NOMO-1 treated with dmso at 0.1 percent for 144 hours (cell line): ENCODE data around the gene SREBF1.

Source experiments
- DNase-seq: peaks from one replicate; lab custom pipeline; 2025; ENCODE audit not compliant: unreplicated experiment; lab: John Stamatoyannopoulos, UW

Gene SREBF1

GRCh38 chr17:17836818-17837379, at the start of gene SREBF1:
Gene SREBF1 (minus strand): TSS chr17:17836986. CDS start chr17:17836817, 169 bp downstream.
- no peak for DNase-seq

DNA sequence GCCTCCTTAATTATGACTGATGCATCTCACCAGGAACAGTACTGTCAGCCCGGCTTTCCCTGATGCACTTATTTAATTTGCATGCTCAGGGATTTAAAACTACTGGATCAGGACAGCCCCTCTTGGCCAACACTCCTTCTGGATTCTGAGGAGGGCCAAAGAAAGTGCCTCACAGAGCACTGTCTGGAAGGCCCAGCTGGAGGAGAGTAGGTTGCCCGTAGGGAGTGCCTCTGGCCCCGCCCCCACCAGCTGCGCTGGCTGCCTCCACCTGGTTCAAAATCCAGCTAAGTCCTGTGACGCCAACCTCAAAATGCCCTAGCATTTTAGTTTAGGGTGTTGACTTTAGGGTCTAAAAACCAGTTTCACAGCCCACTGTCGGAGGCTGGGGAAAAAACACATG, 49.4 kb upstream of the SREBF1 start:
- DNase-seq, result no peak

DNA sequence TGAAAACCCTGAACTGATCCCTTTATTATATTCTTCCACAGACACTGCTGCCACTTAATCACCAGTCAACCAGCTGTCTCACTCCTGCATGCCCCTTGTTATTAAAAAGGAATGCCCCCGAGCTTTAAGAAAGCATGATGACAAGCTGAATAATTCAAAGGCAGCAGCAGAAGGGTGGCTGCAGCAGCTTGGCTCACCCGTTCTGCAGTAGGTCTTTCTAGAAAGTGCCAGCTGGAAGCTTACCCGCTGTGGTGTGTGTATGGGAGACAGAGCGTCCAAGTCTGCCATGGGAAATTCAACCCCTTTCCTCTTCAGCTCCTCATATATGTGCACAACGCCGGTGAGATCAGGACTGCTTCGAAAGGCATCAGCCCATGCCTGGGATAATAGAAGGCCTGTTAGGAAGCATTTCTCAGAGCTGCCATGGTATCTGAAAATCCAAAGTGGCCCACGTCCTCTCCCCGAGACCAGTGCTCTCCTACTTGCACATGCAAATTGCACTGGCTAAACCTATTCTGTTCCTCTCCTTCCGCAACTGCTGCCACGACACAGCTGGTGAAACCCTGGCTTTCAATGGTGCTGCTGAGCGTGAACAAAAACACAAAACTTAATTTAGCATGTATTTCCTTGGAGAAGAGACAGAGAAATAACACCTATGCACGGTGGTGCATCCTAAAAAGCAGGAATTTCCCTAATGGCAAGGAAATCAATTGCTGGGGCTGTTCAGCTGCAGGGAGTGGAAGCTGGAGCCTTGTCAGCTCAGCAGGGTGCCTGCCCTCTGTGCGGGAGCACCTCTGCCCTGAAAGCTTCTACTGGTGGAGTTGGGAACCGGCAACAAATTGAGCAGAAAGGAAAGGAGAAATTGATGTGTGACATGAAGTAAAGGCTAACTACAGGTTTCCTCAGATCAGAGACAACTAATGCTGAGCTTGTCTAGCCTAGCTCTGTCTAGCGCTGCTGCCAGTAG, 47.9 kb upstream of the SREBF1 start:
- DNase-seq, result no peak

GRCh38 chr17:17883801-17884200, 47.0 kb upstream of the SREBF1 start:
- DNase-seq, result no peak

- DNase-seq, result no peak
Measured at GRCh38 chr17:17882082-17882581, 45.3 kb upstream of the SREBF1 start.

- DNase-seq, result no peak
Measured at GRCh38 chr17:17880577-17881196, 43.9 kb upstream of the SREBF1 start.

- no peak for DNase-seq
Measured at GRCh38 chr17:17877529-17878358, 41.0 kb upstream of the SREBF1 start.

- DNase-seq, result no peak
Measured at GRCh38 chr17:17876959-17877528, 40.3 kb upstream of the SREBF1 start.

GRCh38 chr17:17874478-17874877, 37.7 kb upstream of the SREBF1 start:
- no peak for DNase-seq

DNA sequence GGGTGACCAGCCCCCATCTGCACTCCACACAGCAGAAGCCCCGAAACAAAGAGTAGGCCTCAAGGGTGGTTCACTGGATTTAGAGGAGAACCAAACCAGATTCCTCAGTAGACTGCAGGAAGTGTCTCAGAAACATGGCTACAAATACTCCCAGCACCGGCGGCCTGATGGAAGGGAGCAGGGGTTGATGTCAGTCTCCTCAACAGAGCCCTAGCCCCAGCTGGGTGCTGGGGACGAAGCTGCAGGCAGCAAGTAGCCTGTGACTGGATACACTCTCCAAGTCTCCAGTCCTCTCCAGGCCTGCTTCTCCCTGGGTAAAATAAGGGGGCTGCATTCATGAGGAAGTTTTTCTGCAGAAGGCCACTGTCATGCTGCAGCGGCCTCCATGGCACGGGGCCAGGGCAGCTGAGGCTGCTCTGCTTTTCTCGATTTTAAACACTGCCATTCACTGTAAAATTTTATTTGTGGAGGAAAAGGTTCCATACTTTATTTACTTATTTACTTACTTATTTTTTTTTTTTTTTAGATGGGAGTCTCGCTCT, 36.7 kb upstream of the SREBF1 start:
- DNase-seq, result no peak

- DNase-seq, result no peak
Measured at GRCh38 chr17:17872547-17873345, 36.0 kb upstream of the SREBF1 start.

DNA sequence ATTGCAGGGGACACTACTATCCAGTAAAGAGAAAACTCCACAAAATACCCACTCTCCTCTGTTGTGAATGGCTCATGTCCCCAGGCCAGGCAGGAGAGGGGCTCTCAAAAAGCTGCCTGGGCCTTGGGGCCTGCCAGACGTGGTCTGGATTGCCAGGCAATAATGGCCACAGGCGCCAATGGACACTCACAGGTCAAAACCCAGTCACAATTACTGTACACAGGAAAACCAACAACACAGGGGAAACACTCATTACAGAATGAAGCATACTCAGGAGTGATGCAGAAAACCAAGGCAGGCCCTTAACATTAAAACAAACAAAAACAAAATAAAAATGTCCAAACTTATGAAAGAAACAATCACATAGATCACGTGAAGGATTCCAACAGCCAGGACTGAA, 35.1 kb upstream of the SREBF1 start:
- DNase-seq, result no peak

GRCh38 chr17:17870247-17870646, 33.5 kb upstream of the SREBF1 start:
- DNase-seq, result no peak

DNA sequence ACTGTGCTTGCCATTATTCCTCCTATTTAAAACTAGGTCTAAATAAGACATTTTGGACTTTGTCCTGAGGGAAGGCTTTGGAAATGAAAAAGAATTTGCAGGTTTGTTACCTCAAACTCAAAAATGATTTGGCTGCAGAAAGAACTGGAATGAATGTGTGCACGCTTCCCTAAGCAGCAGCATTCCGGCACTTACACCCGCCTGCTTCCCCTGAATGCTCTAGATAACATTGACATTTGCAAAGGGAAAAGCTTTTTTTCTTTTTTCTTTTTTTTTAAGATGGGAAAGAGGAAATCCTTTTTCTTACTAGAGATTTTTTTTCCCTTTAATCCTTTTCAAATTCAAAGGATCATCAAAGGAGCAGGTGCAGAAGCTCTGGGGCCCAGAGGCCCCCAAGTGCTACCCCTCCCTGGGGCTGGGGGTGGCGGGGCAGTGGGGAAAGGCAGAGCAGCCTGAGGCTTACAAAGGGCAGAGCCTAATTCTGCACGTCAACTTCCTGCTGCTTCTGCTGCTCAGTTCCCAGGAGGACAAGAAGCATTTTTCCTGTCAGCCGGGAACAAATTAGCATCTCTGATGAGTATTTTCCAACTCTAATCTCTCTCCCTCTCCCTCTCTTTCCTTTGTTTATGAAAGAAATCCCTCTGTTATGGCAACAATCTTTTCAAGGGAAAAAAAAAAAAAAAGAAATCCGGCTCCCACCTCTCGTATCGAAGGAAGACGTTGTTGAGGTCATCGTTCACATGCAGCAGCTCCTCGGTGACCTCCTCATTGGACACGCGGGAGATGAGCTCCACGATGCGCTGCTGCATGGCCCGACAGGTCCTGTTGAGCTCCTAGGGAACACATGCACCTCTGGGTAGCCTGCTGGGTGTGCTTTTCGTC, 32.1 kb upstream of the SREBF1 start:
- DNase-seq, result no peak

GRCh38 chr17:17866897-17867296, 30.1 kb upstream of the SREBF1 start:
- no peak for DNase-seq

DNA sequence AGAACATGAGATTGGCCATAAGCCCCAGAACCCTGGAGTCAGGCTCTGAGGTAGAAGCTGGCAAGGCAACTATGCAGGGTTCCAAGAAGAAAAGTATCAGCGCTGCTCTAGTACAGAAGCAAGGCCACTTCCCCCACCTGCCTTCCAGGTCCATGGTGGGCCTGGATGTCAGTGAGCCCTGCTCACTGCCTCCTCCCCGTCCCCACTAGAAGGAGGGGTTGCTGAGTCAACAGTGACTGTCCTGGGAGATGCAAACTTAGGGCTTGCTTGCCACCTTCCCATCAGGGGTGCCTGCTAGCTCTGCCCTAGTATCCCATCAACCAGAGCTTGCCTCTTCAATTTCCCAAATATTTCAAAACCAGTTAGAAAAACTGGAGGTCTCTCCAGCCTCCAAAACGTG, 29.6 kb upstream of the SREBF1 start:
- DNase-seq, result no peak

DNA sequence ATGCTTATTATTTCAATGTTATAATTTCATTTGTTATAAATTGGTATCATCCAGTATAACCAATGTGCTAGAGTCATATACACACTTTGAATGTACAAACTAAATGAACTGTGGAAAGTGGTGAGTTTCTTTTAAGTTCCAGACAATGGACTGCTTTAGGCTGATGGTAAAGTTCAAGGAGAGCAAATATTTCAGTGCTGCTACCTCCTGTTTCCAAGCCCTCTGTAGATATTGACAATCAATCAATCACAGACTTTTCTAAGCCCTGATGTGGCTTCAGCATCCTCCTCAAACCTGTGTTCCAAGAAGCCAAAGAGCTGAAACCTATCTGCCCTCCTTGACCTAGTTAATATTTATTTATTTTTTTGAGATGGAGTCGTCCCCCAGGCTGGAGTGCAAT, 28.2 kb upstream of the SREBF1 start:
- DNase-seq, result no peak

- no peak for DNase-seq
Measured at GRCh38 chr17:17860766-17861107, 24.0 kb upstream of the SREBF1 start.
